ENCODE data around the gene CIBAR2.

CIBAR2 gene

DNA sequence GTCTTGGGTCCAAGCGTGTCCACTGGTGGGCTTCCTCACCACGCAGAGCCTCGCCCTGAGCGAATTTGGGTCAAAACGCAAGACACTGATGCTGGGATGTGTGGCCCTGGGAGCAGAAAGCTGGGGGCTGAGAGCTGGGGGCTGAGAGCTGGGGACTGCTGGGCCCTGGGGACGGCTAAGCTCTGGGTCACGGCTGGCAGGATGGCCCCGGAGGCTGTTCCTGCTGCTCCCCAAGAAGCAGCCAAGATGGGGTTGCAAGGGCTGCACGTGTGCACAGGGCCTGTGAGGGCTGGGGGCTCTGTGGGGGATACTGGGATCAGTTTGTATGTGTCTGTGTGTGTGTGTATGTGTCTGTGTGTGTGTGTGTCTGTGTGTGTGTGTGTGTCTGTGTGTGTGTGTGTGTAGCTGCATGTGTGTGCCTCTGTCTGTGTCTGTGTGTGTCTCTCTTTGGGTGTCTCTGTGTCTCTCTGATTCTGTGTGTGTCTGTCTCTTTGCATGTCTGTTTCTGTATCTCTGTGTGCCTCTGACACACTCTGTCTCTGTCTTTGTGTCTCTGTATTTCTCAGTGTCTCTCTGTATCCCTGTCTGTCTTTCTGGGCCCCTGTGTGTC lies 38.2 kb upstream of the CIBAR2 start:
- DNase-seq (ENCODE audit: low read depth, low spot score), result no peak

DNA sequence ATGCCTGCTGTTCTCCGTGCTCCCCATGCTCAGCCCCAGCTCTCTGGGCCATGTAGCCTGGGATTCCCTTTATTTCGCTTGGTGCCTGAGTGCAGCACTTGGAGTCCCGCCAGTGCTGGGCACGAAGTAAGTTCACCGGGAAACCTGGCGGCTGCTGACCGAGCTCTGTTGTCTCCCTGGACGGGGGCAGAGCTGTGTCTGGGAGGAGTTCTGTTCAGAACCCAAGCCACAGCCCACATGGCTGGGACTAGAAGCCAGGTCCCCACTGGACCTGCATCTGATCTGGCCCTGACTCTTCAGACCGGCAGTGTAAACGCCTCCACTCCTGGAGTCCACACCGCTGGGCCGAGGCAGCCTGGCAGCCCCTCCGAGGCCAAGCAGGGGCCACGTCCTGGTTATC lies 37.5 kb upstream of the CIBAR2 start:
- in situ Hi-C loops (cut with HindIII; ENCODE audit: low sequenced_read_pairs), result no loop called here

More for the DNA sequence above, 38.2 kb upstream of the CIBAR2 start:
- in situ Hi-C loops (cut with HindIII; ENCODE audit: low sequenced_read_pairs), result no loop called here
- H3K4me3 ChIP-seq (ENCODE audit: low read depth, low read length), result no peak overlapping the region
- TF ChIP-seq CTCF (IDR thresholded peaks at IDR 0.05; ENCODE audit: low read depth, low read length), result no peak

GRCh38 chr16:85148931-85149330 lies 36.7 kb upstream of the CIBAR2 start:
- DNase-seq (ENCODE audit: low read depth, low spot score), result no peak
- TF ChIP-seq CTCF (IDR thresholded peaks at IDR 0.05; ENCODE audit: low read depth, low read length), result no peak
- no peak overlapping the region for H3K4me3 ChIP-seq (ENCODE audit: low read depth, low read length)
- in situ Hi-C loops (cut with HindIII; ENCODE audit: low sequenced_read_pairs), result no loop called here

More for the DNA sequence above, 37.5 kb upstream of the CIBAR2 start:
- no peak for DNase-seq (ENCODE audit: low read depth, low spot score)
- H3K4me3 ChIP-seq (ENCODE audit: low read depth, low read length), result no peak overlapping the region
- TF ChIP-seq CTCF (IDR thresholded peaks at IDR 0.05; ENCODE audit: low read depth, low read length), result no peak

- in situ Hi-C loops (cut with HindIII; ENCODE audit: low sequenced_read_pairs), result no loop called here
- no peak for DNase-seq (ENCODE audit: low read depth, low spot score)
- TF ChIP-seq CTCF (IDR thresholded peaks at IDR 0.05; ENCODE audit: low read depth, low read length), result no peak
- no peak overlapping the region for H3K4me3 ChIP-seq (ENCODE audit: low read depth, low read length)
Observed at GRCh38 chr16:85146922-85147651, 34.8 kb upstream of the CIBAR2 start.

GRCh38 chr16:85146532-85146797 lies 34.2 kb upstream of the CIBAR2 start:
- in situ Hi-C loops (cut with HindIII; ENCODE audit: low sequenced_read_pairs), result no loop called here
- TF ChIP-seq CTCF (IDR thresholded peaks at IDR 0.05; ENCODE audit: low read depth, low read length), result no peak
- no peak overlapping the region for H3K4me3 ChIP-seq (ENCODE audit: low read depth, low read length)
- DNase-seq (ENCODE audit: low read depth, low spot score), result no peak

DNA sequence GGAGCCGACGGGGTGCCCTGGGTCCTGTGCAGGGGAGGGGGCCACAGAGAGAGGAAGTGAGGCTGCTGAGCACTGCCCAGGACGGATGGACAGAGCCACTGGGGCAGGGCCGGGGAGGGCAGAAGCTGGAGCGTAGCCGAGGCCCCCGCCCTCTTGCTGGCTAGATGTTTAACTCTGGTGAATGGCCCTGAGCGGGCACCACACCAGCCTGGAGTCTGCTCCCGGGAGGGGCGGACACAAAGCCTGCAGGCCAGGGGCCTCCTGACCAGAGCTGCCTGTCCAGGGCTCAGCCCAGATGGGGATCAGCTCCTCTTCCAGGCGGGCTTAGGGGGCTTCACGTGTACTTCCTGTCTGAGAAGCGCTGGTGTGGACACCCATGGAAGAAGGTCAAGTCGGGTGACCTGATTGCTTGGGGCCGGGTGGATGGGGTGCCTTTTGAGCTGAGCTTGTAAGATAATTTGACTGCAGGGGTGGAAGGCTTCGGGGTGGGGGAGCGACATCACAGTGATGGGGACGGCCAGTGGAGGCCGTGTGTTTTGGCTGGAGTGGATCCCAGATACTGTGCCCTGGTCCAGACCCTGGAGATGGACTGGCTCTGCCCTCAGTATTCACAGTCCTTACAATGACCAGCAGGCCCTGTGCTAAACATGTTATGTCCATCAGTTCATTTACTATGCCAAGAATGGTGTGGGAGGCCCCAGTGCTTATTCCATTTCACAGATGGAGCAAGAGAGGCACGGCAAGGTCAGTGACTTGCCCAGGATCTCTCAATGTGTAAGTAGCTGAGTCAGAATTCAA lies 33.7 kb upstream of the CIBAR2 start:
- in situ Hi-C loops (cut with HindIII; ENCODE audit: low sequenced_read_pairs), result no loop called here

More for the DNA sequence above, 33.7 kb upstream of the CIBAR2 start:
- no peak for DNase-seq (ENCODE audit: low read depth, low spot score)
- no peak overlapping the region for H3K4me3 ChIP-seq (ENCODE audit: low read depth, low read length)
- TF ChIP-seq CTCF (IDR thresholded peaks at IDR 0.05; ENCODE audit: low read depth, low read length), result no peak
